Tibial nerve (tissue), 4 donors: ENCODE data around the gene ABCA13. TPM values are rescaled to one million over a fixed set of nuclear protein-coding genes. Genes with fewer than 3 reads are reported as not detected.

ENCODE experiments used
- DNase-seq, 2 donors: peaks; one replicate each; pipeline ENCODE4 v3.0.0-alpha.2; 2019; ENCODE audit warnings: low spot score in 2 of 2
- H3K27ac ChIP-seq, 4 donors: fragments of 200-600 bp; sonication (generic) in 3 of 4; one replicate each; pipeline ENCODE4 v1.5.1; 2017 to 2019; ENCODE audit warnings: mild to moderate bottlenecking in 1 of 4
- H3K27me3 ChIP-seq, 2 donors: fragments of 200-600 bp; sonication (generic) in 1 of 2; one replicate each; pipeline versions ENCODE4 v1.5.1 to v1.6.0; 2017 to 2019
- H3K36me3 ChIP-seq, 3 donors: fragments of 200-600 bp; sonication (generic); one replicate each; pipeline ENCODE4 v1.5.1; 2018 to 2019
- H3K4me1 ChIP-seq, 4 donors: fragments of 200-600 bp; sonication (generic) in 3 of 4; one replicate each; pipeline ENCODE4 v1.5.1; 2017 to 2019
- H3K4me3 ChIP-seq, 4 donors: fragments of 200-600 bp; sonication (generic) in 3 of 4; one replicate each; pipeline ENCODE4 v1.5.1; 2017 to 2019; ENCODE audit warnings: mild to moderate bottlenecking in 1 of 4, moderate library complexity in 1 of 4
- H3K9me3 ChIP-seq, 4 donors: fragments of 200-600 bp; sonication (generic) in 3 of 4; one replicate each; pipeline ENCODE4 v1.5.1; 2017 to 2019
- EP300 ChIP-seq, 2 donors: sonication (generic); formaldehyde crosslinking; IDR thresholded peaks; one replicate each; pipeline ENCODE4 v1.6.1; 2017; ENCODE audit warnings: antibody characterized with exemption in 2 of 2, mild to moderate bottlenecking in 1 of 2
- POLR2A ChIP-seq, 2 donors: fragments of 450-650 bp; IDR thresholded peaks; one replicate each; pipeline ENCODE4 v1.6.1; 2017; ENCODE audit warnings: antibody characterized with exemption in 2 of 2, mild to moderate bottlenecking in 2 of 2, moderate library complexity in 2 of 2
- WGBS, 2 donors: methylation state at CpG; one replicate each; pipeline ENCODE4 v1.1.5; 2018; 5-methylcytosine and 5-hydroxymethylcytosine counted together
- total RNA-seq, 4 donors: library from RNA; depleted of rRNA; stranded (reverse); fragments of >200 nt; gene quantifications; one replicate each; pipeline ENCODE4 v1.1.0, GENCODE V29; 2016
- TF ChIP-seq, protein P1 (sequence below), 5 experiments: fragments of 200-600 bp in 3 of 5; fragments of 450-650 bp in 2 of 5; sonication (generic) in 3 of 5; IDR thresholded peaks; one replicate each; pipeline ENCODE4 v1.5.1; 2016 to 2019; ENCODE audit warnings: antibody characterized with exemption in 5 of 5, mild to moderate bottlenecking in 3 of 5, moderate library complexity in 2 of 5

ABCA13 gene
- total RNA-seq, 4 donors from 2014 or later = 0.90 to 4.6 (median 3.6) TPM

DNA sequence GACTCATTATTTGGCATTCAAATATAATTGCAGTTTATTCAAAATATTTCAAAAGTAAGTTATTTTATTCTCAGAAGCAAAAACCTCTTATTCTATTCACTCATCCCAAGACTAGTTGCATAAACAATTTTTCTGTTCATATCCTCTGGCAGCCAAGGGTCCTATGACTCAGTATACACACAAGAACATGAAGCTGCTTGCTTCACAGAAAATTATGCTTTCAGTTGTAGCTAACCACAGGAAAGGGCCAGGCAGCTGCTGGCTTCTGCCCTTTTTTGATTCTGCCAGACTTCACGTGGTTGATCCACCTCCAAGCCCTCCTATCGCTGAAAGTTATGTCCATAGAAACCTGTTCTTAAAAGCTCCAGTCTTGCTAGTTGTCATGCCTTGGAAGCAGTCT, 108.8 kb downstream of the ABCA13 start:
- peak in 1 of 2 donors; percentile 13 for DNase-seq
- WGBS, 2 donors = 29 to 55% methylated on average over 2 of the region's 2 CpGs
- Histone ChIP-seq H3K27ac (no peak overlapping the region), H3K4me1 (no peaks in the 10 kb centered on the region), H3K36me3 (no peaks in the 10 kb centered on the region), H3K4me3 (no peak overlapping the region), H3K9me3 (no peaks in the 10 kb centered on the region), H3K27me3 (no peaks in the 10 kb centered on the region)
- TF ChIP-seq, protein P1, sequence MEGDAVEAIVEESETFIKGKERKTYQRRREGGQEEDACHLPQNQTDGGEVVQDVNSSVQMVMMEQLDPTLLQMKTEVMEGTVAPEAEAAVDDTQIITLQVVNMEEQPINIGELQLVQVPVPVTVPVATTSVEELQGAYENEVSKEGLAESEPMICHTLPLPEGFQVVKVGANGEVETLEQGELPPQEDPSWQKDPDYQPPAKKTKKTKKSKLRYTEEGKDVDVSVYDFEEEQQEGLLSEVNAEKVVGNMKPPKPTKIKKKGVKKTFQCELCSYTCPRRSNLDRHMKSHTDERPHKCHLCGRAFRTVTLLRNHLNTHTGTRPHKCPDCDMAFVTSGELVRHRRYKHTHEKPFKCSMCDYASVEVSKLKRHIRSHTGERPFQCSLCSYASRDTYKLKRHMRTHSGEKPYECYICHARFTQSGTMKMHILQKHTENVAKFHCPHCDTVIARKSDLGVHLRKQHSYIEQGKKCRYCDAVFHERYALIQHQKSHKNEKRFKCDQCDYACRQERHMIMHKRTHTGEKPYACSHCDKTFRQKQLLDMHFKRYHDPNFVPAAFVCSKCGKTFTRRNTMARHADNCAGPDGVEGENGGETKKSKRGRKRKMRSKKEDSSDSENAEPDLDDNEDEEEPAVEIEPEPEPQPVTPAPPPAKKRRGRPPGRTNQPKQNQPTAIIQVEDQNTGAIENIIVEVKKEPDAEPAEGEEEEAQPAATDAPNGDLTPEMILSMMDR (IDR thresholded peaks at IDR 0.05) = no peak
- TF ChIP-seq POLR2A (IDR thresholded peaks at IDR 0.05) (no peak), EP300 (IDR thresholded peaks at IDR 0.05) (no peak)

DNA sequence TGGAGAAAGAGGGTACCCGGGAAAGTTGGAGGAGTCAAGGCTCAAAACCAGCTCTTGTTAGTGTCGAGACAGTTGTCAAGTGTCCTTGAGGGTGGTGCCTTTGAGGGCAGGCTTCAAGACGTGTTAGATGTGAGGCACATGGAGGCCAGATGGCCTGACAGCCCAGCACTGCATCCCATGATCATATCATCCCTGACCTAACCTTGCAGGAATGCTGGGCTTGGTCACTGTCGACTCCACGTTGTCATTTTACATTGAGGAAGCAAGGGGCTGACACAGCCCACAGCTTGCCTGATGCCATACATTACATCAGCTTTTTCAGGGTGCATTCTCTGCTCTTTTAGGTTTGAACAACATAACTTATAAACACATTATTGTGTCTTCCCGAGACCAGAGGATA, 114.1 kb downstream of the ABCA13 start:
- WGBS, 2 donors = 53 to 60% methylated on average over 6 of the region's 6 CpGs
- Histone ChIP-seq H3K4me3 (no peak overlapping the region), H3K27me3 (no peaks in the 10 kb centered on the region), H3K36me3 (no peaks in the 10 kb centered on the region), H3K4me1 (no peaks in the 10 kb centered on the region), H3K9me3 (no peaks in the 10 kb centered on the region), H3K27ac (no peak overlapping the region)
- TF ChIP-seq EP300 (IDR thresholded peaks at IDR 0.05) = no peak
- TF ChIP-seq POLR2A (IDR thresholded peaks at IDR 0.05) = no peak
- TF ChIP-seq, protein P1 (IDR thresholded peaks at IDR 0.05) = no peak
- DNase-seq = no peak

DNA sequence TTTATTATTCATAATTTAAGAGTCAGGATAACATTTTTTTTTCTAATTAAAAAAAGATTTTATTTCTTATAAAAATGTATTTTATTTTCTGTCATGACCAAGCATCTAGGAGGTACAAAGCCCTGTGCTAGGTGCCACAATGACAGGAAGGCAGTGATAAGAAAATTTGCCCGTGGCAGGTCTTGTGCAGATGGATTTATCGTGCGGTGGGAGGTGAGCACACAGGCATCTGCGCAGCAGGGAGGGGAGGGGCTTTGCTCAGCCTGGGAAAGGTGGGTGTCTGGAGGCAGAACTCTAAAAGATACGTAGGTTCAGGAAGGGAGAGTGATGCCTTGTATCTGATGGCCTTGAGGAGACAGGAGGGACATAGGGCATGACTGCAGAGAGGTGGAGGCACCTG, 115.6 kb downstream of the ABCA13 start:
- Histone ChIP-seq H3K4me1 (no peaks in the 10 kb centered on the region), H3K27ac (no peak overlapping the region), H3K9me3 (no peaks in the 10 kb centered on the region), H3K36me3 (no peaks in the 10 kb centered on the region), H3K4me3 (no peak overlapping the region), H3K27me3 (no peaks in the 10 kb centered on the region)
- DNase-seq = no peak
- 80 to 85% methylated on average over 5 of the region's 5 CpGs for WGBS, 2 donors
- TF ChIP-seq, protein P1 (IDR thresholded peaks at IDR 0.05) = no peak
- TF ChIP-seq POLR2A (IDR thresholded peaks at IDR 0.05) = no peak
- no peak for TF ChIP-seq EP300 (IDR thresholded peaks at IDR 0.05)

DNA sequence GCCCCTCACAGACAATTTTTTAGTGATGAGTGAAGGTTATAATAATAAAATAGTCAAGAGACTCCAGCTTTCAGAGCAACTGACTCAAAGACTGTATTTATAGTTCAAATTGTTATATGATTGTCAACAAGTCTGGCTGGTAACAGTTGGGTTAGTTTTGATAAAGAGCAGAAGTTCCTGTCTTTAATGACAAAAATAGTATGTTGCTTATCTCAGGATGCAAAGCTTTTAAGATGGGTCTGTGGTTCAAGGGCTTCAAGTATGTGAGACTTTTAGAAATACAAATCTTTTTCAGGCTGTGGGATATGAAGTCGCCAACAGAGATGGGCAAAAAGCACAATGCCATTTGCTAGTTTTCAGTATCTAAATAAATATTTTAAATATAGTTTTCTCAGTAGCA, 118.4 kb downstream of the ABCA13 start:
- 89 to 90% methylated on average over 1 of the region's 1 CpG for WGBS, 2 donors
- Histone ChIP-seq H3K27me3 (no peaks in the 10 kb centered on the region), H3K4me3 (no peak overlapping the region), H3K9me3 (no peaks in the 10 kb centered on the region), H3K27ac (no peak overlapping the region), H3K36me3 (no peaks in the 10 kb centered on the region), H3K4me1 (no peaks in the 10 kb centered on the region)
- DNase-seq = no peak
- TF ChIP-seq EP300 (IDR thresholded peaks at IDR 0.05) = no peak
- TF ChIP-seq POLR2A (IDR thresholded peaks at IDR 0.05) = no peak
- TF ChIP-seq, protein P1 (IDR thresholded peaks at IDR 0.05) = no peak

DNA sequence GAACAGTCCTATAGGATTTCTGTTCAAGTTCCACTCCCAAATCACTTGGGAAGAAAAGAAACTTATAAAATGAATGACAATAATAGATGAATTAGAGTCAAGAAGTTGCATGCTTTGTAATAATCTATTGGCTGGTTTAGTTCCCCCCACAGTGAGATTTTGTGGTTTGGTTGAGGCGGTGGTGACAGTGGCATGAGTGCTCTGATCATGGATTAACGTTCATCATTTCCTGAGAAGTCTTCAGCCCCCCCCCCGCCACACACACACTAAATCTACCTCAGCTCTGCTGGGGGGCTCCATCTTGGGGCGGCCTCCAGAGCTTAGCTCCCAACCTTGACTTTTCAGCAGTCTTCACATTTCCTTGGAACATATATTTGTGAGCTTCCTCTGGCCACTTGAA, 121.7 kb downstream of the ABCA13 start:
- H3K9me3 ChIP-seq = no peaks in the 10 kb centered on the region
- no peaks in the 10 kb centered on the region for H3K36me3 ChIP-seq
- H3K27me3 ChIP-seq = no peaks in the 10 kb centered on the region
- no peak overlapping the region for H3K27ac ChIP-seq
- TF ChIP-seq, protein P1 (IDR thresholded peaks at IDR 0.05) = no peak
- TF ChIP-seq POLR2A (IDR thresholded peaks at IDR 0.05) (no peak), EP300 (IDR thresholded peaks at IDR 0.05) (no peak)
- WGBS, 2 donors = 80 to 82% methylated on average over 4 of the region's 4 CpGs
- H3K4me3 ChIP-seq = no peak overlapping the region
- no peak for DNase-seq
- no peaks in the 10 kb centered on the region for H3K4me1 ChIP-seq
